Gastroesophageal sphincter (tissue), 3 donors: ENCODE measurements around the gene SLIT3.

Experiments used
- POLR2A ChIP-seq, 2 donors: fragments of 450-650 bp; IDR thresholded peaks; one replicate each; pipeline ENCODE4 v1.6.1; 2017; ENCODE audit warnings: antibody characterized with exemption in 2 of 2, mild to moderate bottlenecking in 2 of 2, moderate library complexity in 1 of 2
- POLR2AphosphoS5 ChIP-seq: sonication (generic); formaldehyde crosslinking; IDR thresholded peaks from one replicate; pipeline ENCODE4 v1.6.1; 2017; ENCODE audit warnings: antibody characterized with exemption
- TF ChIP-seq, protein P1 (sequence below), 4 experiments: fragments of 200-600 bp in 2 of 4; fragments of 450-650 bp in 2 of 4; sonication (generic) in 1 of 4; IDR thresholded peaks; one replicate each; pipeline ENCODE4 v1.5.1; 2017 to 2019; ENCODE audit warnings: antibody characterized with exemption in 4 of 4, mild to moderate bottlenecking in 2 of 4, moderate library complexity in 2 of 4

DNA sequence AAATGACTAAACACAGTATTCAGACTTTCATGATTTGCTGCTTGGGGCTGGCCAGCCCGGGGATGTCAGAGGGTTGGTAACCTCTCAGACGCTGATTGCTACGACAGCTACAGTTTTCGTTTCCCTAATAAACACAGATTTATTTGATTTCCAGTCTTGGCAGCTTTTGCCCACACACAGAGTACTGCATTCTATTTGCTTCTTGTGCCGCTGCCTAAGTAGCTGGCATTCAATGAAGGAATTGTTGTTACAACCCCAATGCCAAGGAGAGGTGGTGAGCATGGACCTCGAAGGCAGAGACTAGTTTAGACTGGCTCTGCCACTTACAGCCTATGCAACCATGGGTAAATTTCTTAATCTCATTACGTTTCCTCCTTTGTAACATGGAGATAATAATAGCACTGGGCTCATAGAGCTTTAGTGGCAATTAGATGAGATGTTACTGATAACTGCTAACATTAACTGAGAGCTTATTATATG, 474.7 kb downstream of the SLIT3 start:
- TF ChIP-seq, protein P1, sequence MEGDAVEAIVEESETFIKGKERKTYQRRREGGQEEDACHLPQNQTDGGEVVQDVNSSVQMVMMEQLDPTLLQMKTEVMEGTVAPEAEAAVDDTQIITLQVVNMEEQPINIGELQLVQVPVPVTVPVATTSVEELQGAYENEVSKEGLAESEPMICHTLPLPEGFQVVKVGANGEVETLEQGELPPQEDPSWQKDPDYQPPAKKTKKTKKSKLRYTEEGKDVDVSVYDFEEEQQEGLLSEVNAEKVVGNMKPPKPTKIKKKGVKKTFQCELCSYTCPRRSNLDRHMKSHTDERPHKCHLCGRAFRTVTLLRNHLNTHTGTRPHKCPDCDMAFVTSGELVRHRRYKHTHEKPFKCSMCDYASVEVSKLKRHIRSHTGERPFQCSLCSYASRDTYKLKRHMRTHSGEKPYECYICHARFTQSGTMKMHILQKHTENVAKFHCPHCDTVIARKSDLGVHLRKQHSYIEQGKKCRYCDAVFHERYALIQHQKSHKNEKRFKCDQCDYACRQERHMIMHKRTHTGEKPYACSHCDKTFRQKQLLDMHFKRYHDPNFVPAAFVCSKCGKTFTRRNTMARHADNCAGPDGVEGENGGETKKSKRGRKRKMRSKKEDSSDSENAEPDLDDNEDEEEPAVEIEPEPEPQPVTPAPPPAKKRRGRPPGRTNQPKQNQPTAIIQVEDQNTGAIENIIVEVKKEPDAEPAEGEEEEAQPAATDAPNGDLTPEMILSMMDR (IDR thresholded peaks at IDR 0.05) = no peak
- no peak for TF ChIP-seq POLR2AphosphoS5
- no peak for TF ChIP-seq POLR2A (IDR thresholded peaks at IDR 0.05)
